GM23338 (cell line): ENCODE data around the gene TUBB. TPM values are rescaled to one million over a fixed set of nuclear protein-coding genes. Genes with fewer than 3 reads are reported as not detected.

Experiments used
- ATAC-seq: fragments of 200-7000 bp; cut with Tn5 transposase; 3 replicates; pipeline ENCODE4 v1.9.1; 2020
- DNase-seq: peaks from one replicate; pipeline ENCODE4 v3.0.0-alpha.2; 2015; ENCODE audit warnings: low spot score
- H2AFZ ChIP-seq: fragments of 200-600 bp; sonication (generic); 2 replicates; pipeline ENCODE4 v1.8.0; 2016; ENCODE audit warnings: antibody characterized with exemption, mild to moderate bottlenecking, moderate library complexity
- H3F3A ChIP-seq: fragments of 200-600 bp; sonication (generic); replicated peaks from 2 replicates; pipeline ENCODE4 v1.8.0; 2017; ENCODE audit warnings: antibody characterized with exemption, mixed run types, low read depth
- H3K27ac ChIP-seq: fragments of 200-600 bp; sonication (generic); 2 replicates; pipeline ENCODE4 v1.6.1; 2016; ENCODE audit warnings: low read depth
- H3K27me3 ChIP-seq: fragments of 200-600 bp; sonication (generic); 2 replicates; pipeline ENCODE4 v1.8.0; 2016; ENCODE audit warnings: mild to moderate bottlenecking, mixed run types, moderate library complexity; ENCODE audit not compliant: insufficient read depth
- H3K36me3 ChIP-seq: fragments of 200-600 bp; sonication (generic); 2 replicates; pipeline ENCODE4 v1.8.0; 2016; ENCODE audit warnings: mild to moderate bottlenecking; ENCODE audit not compliant: insufficient read depth
- H3K4me1 ChIP-seq: fragments of 200-600 bp; sonication (generic); 2 replicates; pipeline ENCODE4 v1.8.0; 2016; ENCODE audit warnings: mild to moderate bottlenecking, moderate library complexity; ENCODE audit not compliant: insufficient read depth
- H3K4me2 ChIP-seq: fragments of 200-600 bp; sonication (generic); 2 replicates; pipeline ENCODE4 v1.7.1; 2017; ENCODE audit warnings: mixed run types
- H3K4me3 ChIP-seq: fragments of 200-600 bp; sonication (generic); 2 replicates; pipeline ENCODE4 v1.6.1; 2016; ENCODE audit warnings: mixed run types
- H3K79me2 ChIP-seq: fragments of 200-600 bp; sonication (generic); replicated peaks from 2 replicates; pipeline ENCODE4 v1.8.0; 2017; ENCODE audit warnings: mild to moderate bottlenecking; ENCODE audit not compliant: insufficient read depth
- H3K9me2 ChIP-seq: fragments of 200-600 bp; sonication (generic); 2 replicates; pipeline ENCODE4 v1.8.0; 2017; ENCODE audit not compliant: insufficient read depth
- H4K20me1 ChIP-seq: fragments of 200-600 bp; sonication (generic); replicated peaks from 2 replicates; pipeline ENCODE4 v1.8.0; 2017; ENCODE audit warnings: mild to moderate bottlenecking; ENCODE audit not compliant: insufficient read depth
- H3K27ac Mint-ChIP-seq: 2 replicates; pipeline ENCODE4 v1.8.0; 2020; ENCODE audit warnings: inconsistent platforms, mild to moderate bottlenecking, moderate library complexity, mixed read lengths
- H3K27me3 Mint-ChIP-seq: 3 replicates; pipeline ENCODE4 v1.8.0; 2022; ENCODE audit warnings: low read depth, mild to moderate bottlenecking, moderate library complexity, mixed read lengths, inconsistent platforms; ENCODE audit not compliant: insufficient read depth, poor library complexity
- H3K36me3 Mint-ChIP-seq: 3 replicates; pipeline ENCODE4 v1.8.0; 2021; ENCODE audit warnings: low read depth, mild to moderate bottlenecking, inconsistent platforms, moderate library complexity, mixed read lengths
- H3K4me1 Mint-ChIP-seq: 3 replicates; pipeline ENCODE4 v1.8.0; 2020; ENCODE audit warnings: mild to moderate bottlenecking, inconsistent platforms, mixed read lengths
- H3K4me3 Mint-ChIP-seq: 3 replicates; pipeline ENCODE4 v1.8.0; 2021; ENCODE audit warnings: moderate library complexity, mild to moderate bottlenecking, inconsistent platforms, mixed read lengths
- H3K9me3 Mint-ChIP-seq: 3 replicates; pipeline ENCODE4 v1.8.0; 2020; ENCODE audit warnings: moderate library complexity, mild to moderate bottlenecking, inconsistent platforms, mixed read lengths
- CREB1 ChIP-seq: fragments of 250-450 bp; sonication (Bioruptor Pico); IDR thresholded peaks from 2 replicates; pipeline ENCODE4 v1.5.0; 2020; ENCODE audit warnings: low read depth, mild to moderate bottlenecking, moderate library complexity
- CTCF ChIP-seq, 2 experiments: fragments of 200-600 bp in 1 of 2; sonication (generic) in 1 of 2; conservative IDR thresholded peaks; 2 replicates each; pipeline versions ENCODE4 v1.5.1 to v1.6.1; 2016 to 2017; ENCODE audit warnings: antibody characterized with exemption in 2 of 2, low read depth in 2 of 2, mild to moderate bottlenecking in 2 of 2, moderate library complexity in 1 of 2
- EZH2 ChIP-seq: fragments of 200-600 bp; sonication (generic); IDR thresholded peaks from one replicate; pipeline ENCODE4 v1.8.0; 2017; ENCODE audit warnings: antibody characterized with exemption, mild to moderate bottlenecking, low read depth; ENCODE audit not compliant: unreplicated experiment
- EZH2phosphoT487 ChIP-seq: fragments of 200-600 bp; sonication (generic); IDR thresholded peaks from one replicate; pipeline ENCODE4 v1.8.1; 2018; ENCODE audit warnings: antibody characterized with exemption; ENCODE audit not compliant: unreplicated experiment
- JUNB ChIP-seq: IDR thresholded peaks from one replicate; pipeline ENCODE4 v1.6.1; 2016; ENCODE audit warnings: antibody characterized with exemption; ENCODE audit not compliant: unreplicated experiment
- NANOG ChIP-seq: IDR thresholded peaks from 2 replicates; pipeline ENCODE4 v1.6.1; 2016; ENCODE audit warnings: antibody characterized with exemption, borderline replicate concordance
- POLR2AphosphoS5 ChIP-seq: IDR thresholded peaks from 2 replicates; pipeline ENCODE4 v1.6.1; 2016; ENCODE audit warnings: antibody characterized with exemption, low read depth
- STAT1 ChIP-seq: IDR thresholded peaks from one replicate; pipeline ENCODE4 v1.6.1; 2016; ENCODE audit warnings: antibody characterized with exemption; ENCODE audit not compliant: unreplicated experiment
- ZNF114 ChIP-seq: fragments of 250-450 bp; sonication (Bioruptor Pico); IDR thresholded peaks from 2 replicates; pipeline ENCODE4 v1.5.0; 2020; ENCODE audit warnings: mild to moderate bottlenecking, moderate library complexity
- ZNF331 ChIP-seq: fragments of 250-450 bp; sonication (Bioruptor Pico); IDR thresholded peaks from 2 replicates; pipeline ENCODE4 v1.5.0; 2020; ENCODE audit warnings: low read depth, mild to moderate bottlenecking, moderate library complexity
- ZNF462 ChIP-seq: fragments of 250-450 bp; sonication (Bioruptor Pico); IDR thresholded peaks from 2 replicates; pipeline ENCODE4 v1.5.0; 2020; ENCODE audit warnings: mild to moderate bottlenecking, moderate library complexity
- polyA plus RNA-seq: library from polyadenylated mRNA; unstranded; fragments of >200 nt; fragmentation: Nextera tagmentation; extraction: Ambion mirVana; gene quantifications from 2 replicates; pipeline ENCODE4 v1.2.1, GENCODE V29; 2016
- total RNA-seq: library from RNA; depleted of rRNA; stranded (reverse); fragments of >200 nt; shearing (Covaris generic); gene quantifications from 2 replicates; pipeline ENCODE4 v1.2.3, GENCODE V29; 2014
- TF ChIP-seq, protein P1 (sequence below): IDR thresholded peaks from 2 replicates; pipeline ENCODE4 v1.6.1; 2016; ENCODE audit warnings: antibody characterized with exemption
- TF ChIP-seq, protein P2 (sequence below): IDR thresholded peaks from one replicate; pipeline ENCODE4 v1.6.1; 2018; ENCODE audit warnings: antibody characterized with exemption; ENCODE audit not compliant: unreplicated experiment

Gene TUBB
- total and polyA plus RNA-seq, 2 experiments from 2014 or later: 1,041 to 1,704 TPM

DNA sequence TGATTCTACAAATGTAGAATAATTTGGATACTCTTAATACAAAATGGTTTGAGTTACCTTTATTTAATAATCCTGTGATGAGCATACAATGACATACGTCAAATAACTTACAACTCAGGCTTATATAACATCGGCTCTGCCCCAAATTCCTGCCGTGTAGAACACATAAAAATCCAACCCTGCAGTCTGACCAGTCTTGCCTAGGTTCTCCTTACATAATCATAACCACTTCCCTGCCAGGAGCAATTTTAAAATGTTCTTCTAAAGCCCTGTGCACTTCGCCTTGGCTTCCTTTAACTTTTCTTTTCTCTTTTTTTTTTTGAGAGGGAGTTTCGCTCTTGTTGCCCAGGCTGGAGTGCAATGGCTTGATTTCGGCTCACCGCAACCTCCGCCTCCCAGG is 40.4 kb downstream of the TUBB start:
- Histone ChIP-seq H3K36me3 (no peaks in the 10 kb centered on the region), H3K9me2 (no peaks in the 10 kb centered on the region), H2AFZ (no peak overlapping the region), H3K4me3 (no peak overlapping the region), H3K27ac (no peak overlapping the region), H3K27me3 (no peaks in the 10 kb centered on the region), H4K20me1 (no peaks in the 10 kb centered on the region; the same call in 1 of the 2 replicates), H3K79me2 (no peaks in the 10 kb centered on the region), H3K4me2 (no peak overlapping the region), H3K4me1 (peaks cover 14% of the 10 kb centered on the region), H3F3A (no peaks in the 10 kb centered on the region)
- DNase-seq (no peak), ATAC-seq (no peak)
- TF ChIP-seq NANOG (no peak), JUNB (no peak), EZH2phosphoT487 (no peak), POLR2AphosphoS5 (no peak), STAT1 (no peak), ZNF331 (CRISPR knock-in tag) (no peak), EZH2 (no peak), CTCF (conservative IDR thresholded peaks at IDR 0.05; ENCODE audit: low read depth in 2 of 2) (no peak), CREB1 (no peak), ZNF114 (no peak), ZNF462 (CRISPR knock-in tag) (no peak)
- TF ChIP-seq, protein P1, sequence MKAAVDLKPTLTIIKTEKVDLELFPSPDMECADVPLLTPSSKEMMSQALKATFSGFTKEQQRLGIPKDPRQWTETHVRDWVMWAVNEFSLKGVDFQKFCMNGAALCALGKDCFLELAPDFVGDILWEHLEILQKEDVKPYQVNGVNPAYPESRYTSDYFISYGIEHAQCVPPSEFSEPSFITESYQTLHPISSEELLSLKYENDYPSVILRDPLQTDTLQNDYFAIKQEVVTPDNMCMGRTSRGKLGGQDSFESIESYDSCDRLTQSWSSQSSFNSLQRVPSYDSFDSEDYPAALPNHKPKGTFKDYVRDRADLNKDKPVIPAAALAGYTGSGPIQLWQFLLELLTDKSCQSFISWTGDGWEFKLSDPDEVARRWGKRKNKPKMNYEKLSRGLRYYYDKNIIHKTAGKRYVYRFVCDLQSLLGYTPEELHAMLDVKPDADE: no peak
- TF ChIP-seq, protein P2, sequence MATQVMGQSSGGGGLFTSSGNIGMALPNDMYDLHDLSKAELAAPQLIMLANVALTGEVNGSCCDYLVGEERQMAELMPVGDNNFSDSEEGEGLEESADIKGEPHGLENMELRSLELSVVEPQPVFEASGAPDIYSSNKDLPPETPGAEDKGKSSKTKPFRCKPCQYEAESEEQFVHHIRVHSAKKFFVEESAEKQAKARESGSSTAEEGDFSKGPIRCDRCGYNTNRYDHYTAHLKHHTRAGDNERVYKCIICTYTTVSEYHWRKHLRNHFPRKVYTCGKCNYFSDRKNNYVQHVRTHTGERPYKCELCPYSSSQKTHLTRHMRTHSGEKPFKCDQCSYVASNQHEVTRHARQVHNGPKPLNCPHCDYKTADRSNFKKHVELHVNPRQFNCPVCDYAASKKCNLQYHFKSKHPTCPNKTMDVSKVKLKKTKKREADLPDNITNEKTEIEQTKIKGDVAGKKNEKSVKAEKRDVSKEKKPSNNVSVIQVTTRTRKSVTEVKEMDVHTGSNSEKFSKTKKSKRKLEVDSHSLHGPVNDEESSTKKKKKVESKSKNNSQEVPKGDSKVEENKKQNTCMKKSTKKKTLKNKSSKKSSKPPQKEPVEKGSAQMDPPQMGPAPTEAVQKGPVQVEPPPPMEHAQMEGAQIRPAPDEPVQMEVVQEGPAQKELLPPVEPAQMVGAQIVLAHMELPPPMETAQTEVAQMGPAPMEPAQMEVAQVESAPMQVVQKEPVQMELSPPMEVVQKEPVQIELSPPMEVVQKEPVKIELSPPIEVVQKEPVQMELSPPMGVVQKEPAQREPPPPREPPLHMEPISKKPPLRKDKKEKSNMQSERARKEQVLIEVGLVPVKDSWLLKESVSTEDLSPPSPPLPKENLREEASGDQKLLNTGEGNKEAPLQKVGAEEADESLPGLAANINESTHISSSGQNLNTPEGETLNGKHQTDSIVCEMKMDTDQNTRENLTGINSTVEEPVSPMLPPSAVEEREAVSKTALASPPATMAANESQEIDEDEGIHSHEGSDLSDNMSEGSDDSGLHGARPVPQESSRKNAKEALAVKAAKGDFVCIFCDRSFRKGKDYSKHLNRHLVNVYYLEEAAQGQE: no peak
- no peaks in the 10 kb centered on the region for H3K36me3 Mint-ChIP-seq
- H3K27me3 Mint-ChIP-seq: peaks cover 9% of the 10 kb centered on the region
- H3K27ac Mint-ChIP-seq: no peak overlapping the region
- no peak overlapping the region for H3K4me3 Mint-ChIP-seq
- no peaks in the 10 kb centered on the region for H3K9me3 Mint-ChIP-seq
- peaks cover 31% of the 10 kb centered on the region for H3K4me1 Mint-ChIP-seq
